Sigmoid colon (tissue), 7 donors: ENCODE measurements around the gene TLE7. TPM values are rescaled to one million over a fixed set of nuclear protein-coding genes. Genes with fewer than 3 reads are reported as not detected.
A peak's percentile ranks its signal among the peaks of the same experiment; 100 is the strongest.

Experiments used
- DNase-seq: peaks from one replicate; pipeline ENCODE4 v3.0.0-alpha.2; 2019
- H3K27ac ChIP-seq, 4 donors: fragments of 200-600 bp; sonication (generic); one replicate each; pipeline ENCODE4 v1.5.1; 2016 to 2019; ENCODE audit warnings: mild to moderate bottlenecking in 1 of 4
- H3K27me3 ChIP-seq, 3 donors: fragments of 200-600 bp; sonication (generic); one replicate each; pipeline ENCODE4 v1.5.1; 2019; ENCODE audit warnings: mild to moderate bottlenecking in 1 of 3
- H3K36me3 ChIP-seq, 4 donors: fragments of 200-600 bp; sonication (generic); one replicate each; pipeline ENCODE4 v1.5.1; 2016 to 2019
- H3K4me1 ChIP-seq, 4 donors: fragments of 200-600 bp; sonication (generic); one replicate each; pipeline ENCODE4 v1.5.1; 2017 to 2019
- H3K4me3 ChIP-seq, 4 donors: fragments of 200-600 bp; sonication (generic); one replicate each; pipeline ENCODE4 v1.5.1; 2017 to 2019; ENCODE audit warnings: mild to moderate bottlenecking in 2 of 4, moderate library complexity in 1 of 4
- H3K9me3 ChIP-seq, 4 donors: fragments of 200-600 bp in 3 of 4; sonication (generic) in 3 of 4; one replicate each; pipeline versions ENCODE4 v1.5.1 to v1.6.1; 2013 to 2019
- EP300 ChIP-seq, 4 donors: sonication (generic); formaldehyde crosslinking; IDR thresholded peaks; one replicate each; pipeline ENCODE4 v1.6.1; 2017; ENCODE audit warnings: antibody characterized with exemption in 4 of 4
- POLR2A ChIP-seq, 2 donors: fragments of 450-650 bp; IDR thresholded peaks; one replicate each; pipeline ENCODE4 v1.6.1; 2016; ENCODE audit warnings: antibody characterized with exemption in 2 of 2, mild to moderate bottlenecking in 2 of 2, moderate library complexity in 2 of 2
- POLR2AphosphoS5 ChIP-seq, 4 donors: sonication (generic); formaldehyde crosslinking; IDR thresholded peaks; one replicate each; pipeline ENCODE4 v1.6.1; 2017; ENCODE audit warnings: antibody characterized with exemption in 4 of 4
- WGBS, 2 donors: extraction: QIAGEN DNeasy Blood & Tissue Kit; methylation state at CpG; one replicate each; pipeline ENCODE4 v1.1.7; 2013; 5-methylcytosine and 5-hydroxymethylcytosine counted together
- intact Hi-C: fragments of 100-400 bp; cut with DNase I; formaldehyde crosslinking; loops from one replicate; pipeline ENCODE4 v1.15.1; 2023
- polyA plus RNA-seq, 3 donors: library from polyadenylated mRNA; stranded (reverse); fragments of 200-250 nt; gene quantifications; one replicate each; pipeline ENCODE4 v1.2.3, GENCODE V29; 2013
- total RNA-seq, 4 donors: library from RNA; depleted of rRNA; stranded (reverse); fragments of >200 nt; gene quantifications; one replicate each; pipeline ENCODE4 v1.1.0, GENCODE V29; 2016
- TF ChIP-seq, protein P1 (sequence below), 4 experiments: fragments of 450-650 bp in 3 of 4; fragments of 200-600 bp in 1 of 4; IDR thresholded peaks; one replicate each; pipeline ENCODE4 v1.5.1; 2016 to 2019; ENCODE audit warnings: antibody characterized with exemption in 4 of 4, mild to moderate bottlenecking in 3 of 4, moderate library complexity in 2 of 4
- donor health status: healthy with polysubstance abuse.
- donor health status: Bipolar disorder and iron deficiency.
- donor health status: healthy.

Gene TLE7
- total and polyA plus RNA-seq, 7 donors = not detected

DNA sequence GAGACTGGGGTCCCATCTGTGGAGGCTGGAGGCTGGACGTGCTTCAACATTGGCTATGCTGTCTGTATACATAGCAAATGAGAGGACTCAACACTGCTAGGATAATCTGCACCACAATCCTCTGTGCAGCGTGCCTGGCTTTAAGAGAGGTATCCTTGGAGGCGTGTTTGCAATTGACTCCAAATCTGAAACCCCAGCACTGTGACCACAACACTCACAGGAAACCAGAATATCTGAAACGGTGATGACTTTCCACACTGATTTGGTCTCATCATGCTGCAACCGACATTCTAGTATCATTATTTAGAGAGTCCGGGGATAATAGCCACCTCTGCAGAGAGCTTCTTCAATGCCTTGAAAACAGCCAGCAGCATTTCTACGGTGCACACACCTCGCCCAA is 35.1 kb downstream of the TLE7 start:
- H3K4me1 ChIP-seq = no peaks in the 10 kb centered on the region
- TF ChIP-seq POLR2A (IDR thresholded peaks at IDR 0.05) = no peak
- TF ChIP-seq, protein P1, sequence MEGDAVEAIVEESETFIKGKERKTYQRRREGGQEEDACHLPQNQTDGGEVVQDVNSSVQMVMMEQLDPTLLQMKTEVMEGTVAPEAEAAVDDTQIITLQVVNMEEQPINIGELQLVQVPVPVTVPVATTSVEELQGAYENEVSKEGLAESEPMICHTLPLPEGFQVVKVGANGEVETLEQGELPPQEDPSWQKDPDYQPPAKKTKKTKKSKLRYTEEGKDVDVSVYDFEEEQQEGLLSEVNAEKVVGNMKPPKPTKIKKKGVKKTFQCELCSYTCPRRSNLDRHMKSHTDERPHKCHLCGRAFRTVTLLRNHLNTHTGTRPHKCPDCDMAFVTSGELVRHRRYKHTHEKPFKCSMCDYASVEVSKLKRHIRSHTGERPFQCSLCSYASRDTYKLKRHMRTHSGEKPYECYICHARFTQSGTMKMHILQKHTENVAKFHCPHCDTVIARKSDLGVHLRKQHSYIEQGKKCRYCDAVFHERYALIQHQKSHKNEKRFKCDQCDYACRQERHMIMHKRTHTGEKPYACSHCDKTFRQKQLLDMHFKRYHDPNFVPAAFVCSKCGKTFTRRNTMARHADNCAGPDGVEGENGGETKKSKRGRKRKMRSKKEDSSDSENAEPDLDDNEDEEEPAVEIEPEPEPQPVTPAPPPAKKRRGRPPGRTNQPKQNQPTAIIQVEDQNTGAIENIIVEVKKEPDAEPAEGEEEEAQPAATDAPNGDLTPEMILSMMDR (IDR thresholded peaks at IDR 0.05) = no peak
- DNase-seq = no peak
- H3K4me3 ChIP-seq = no peak overlapping the region
- no peaks in the 10 kb centered on the region for H3K9me3 ChIP-seq
- no peak overlapping the region for H3K27ac ChIP-seq
- peaks cover 0 to 13% (median 0%) of the 10 kb centered on the region in 3 donors for H3K27me3 ChIP-seq
- intact Hi-C loops = no loop called here
- 61 to 67% methylated on average over 8 of the region's 8 CpGs for WGBS, 2 donors
- H3K36me3 ChIP-seq = no peaks in the 10 kb centered on the region

DNA sequence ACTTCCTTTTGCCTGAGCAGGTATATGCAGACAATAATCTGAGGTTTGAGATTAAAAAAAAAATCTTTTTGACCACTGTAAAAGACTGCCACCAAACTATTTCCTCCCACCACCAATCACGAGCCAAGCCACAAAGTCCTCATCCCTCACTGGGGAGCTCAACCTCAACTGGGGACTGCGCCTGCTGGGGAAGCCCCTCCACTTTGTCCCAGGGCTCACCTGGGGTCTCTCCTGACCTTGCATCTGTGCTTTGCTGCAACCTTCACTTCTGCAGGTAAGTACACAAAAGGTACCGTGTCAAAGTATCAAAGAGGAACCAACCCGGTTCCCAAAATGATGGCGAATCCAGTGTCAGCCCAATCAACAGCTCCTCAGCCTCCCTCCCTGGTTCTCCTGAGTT is 35.5 kb downstream of the TLE7 start:
- no peak for TF ChIP-seq POLR2AphosphoS5 (IDR thresholded peaks at IDR 0.05)
- no peak for TF ChIP-seq EP300 (IDR thresholded peaks at IDR 0.05)
- WGBS, 2 donors = 70 to 87% methylated on average over 5 of the region's 5 CpGs
- intact Hi-C loops = no loop called here

DNA sequence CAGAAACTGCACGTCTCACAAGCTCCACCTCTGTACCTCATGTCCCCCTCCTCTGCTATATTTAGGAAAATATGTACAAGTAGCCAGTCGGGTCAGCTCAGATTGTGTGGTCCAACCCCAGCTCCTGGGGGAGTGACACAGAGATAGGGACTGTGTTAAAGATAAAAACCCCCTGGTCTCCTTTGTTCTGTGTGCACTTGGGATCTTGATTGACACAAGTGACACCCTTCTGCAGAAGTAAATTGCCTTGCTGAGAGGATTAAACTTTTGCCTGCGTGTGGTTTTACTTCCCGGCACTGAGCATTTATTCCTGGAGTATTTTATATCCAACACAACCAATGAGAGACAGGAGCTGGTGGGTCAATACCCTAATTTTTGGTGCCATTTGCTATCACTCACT is 37.5 kb downstream of the TLE7 start:
- DNase-seq = no peak
- intact Hi-C loops = no loop called here
- WGBS, 2 donors = 77 to 78% methylated on average over 4 of the region's 4 CpGs

More for the DNA sequence above, 35.5 kb downstream of the TLE7 start:
- Histone ChIP-seq H3K4me3 (no peak overlapping the region), H3K27me3 (peaks cover 0 to 13% (median 0%) of the 10 kb centered on the region in 3 donors), H3K4me1 (no peaks in the 10 kb centered on the region), H3K27ac (no peak overlapping the region), H3K9me3 (no peaks in the 10 kb centered on the region), H3K36me3 (no peaks in the 10 kb centered on the region)
- DNase-seq = peak; percentile 8

DNA sequence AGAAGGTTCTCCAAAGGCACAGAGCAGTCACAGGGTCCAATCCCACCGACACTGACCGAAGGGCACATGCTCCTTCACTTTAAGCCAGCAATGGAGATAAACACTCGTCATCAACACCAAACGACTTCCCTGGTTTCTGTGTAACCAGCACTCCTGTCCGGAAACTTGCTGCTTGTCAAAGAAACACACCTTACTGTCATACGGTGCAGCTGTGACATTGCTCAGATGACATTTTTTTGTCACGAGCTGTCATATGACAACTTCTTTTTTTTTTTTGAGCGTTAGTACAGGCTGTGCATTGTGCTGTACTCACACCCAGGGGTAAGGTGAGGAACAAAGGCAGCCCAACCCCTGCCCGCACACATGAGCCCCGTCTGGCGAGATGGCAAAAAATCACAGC is 39.2 kb downstream of the TLE7 start:
- WGBS, 2 donors = 69 to 76% methylated on average over 11 of the region's 11 CpGs
- no peaks in the 10 kb centered on the region for H3K36me3 ChIP-seq
- H3K4me3 ChIP-seq = no peak overlapping the region
- H3K9me3 ChIP-seq = no peaks in the 10 kb centered on the region
- no peak for DNase-seq
- no peak overlapping the region for H3K27ac ChIP-seq
- TF ChIP-seq POLR2AphosphoS5 (IDR thresholded peaks at IDR 0.05) = no peak
- TF ChIP-seq, protein P1 (IDR thresholded peaks at IDR 0.05) = no peak
- no peak for TF ChIP-seq EP300 (IDR thresholded peaks at IDR 0.05)
- no peak for TF ChIP-seq POLR2A (IDR thresholded peaks at IDR 0.05)
- no peaks in the 10 kb centered on the region for H3K4me1 ChIP-seq
- intact Hi-C loops = no loop called here
- H3K27me3 ChIP-seq = peaks cover 0 to 3% (median 0%) of the 10 kb centered on the region in 3 donors

More for the DNA sequence above, 37.5 kb downstream of the TLE7 start:
- Histone ChIP-seq H3K27ac (no peak overlapping the region), H3K36me3 (no peaks in the 10 kb centered on the region), H3K4me3 (no peak overlapping the region), H3K27me3 (peaks cover 0 to 3% (median 0%) of the 10 kb centered on the region in 3 donors), H3K4me1 (no peaks in the 10 kb centered on the region), H3K9me3 (no peaks in the 10 kb centered on the region)
- TF ChIP-seq POLR2A (IDR thresholded peaks at IDR 0.05) = no peak
- TF ChIP-seq EP300 (IDR thresholded peaks at IDR 0.05) = no peak
- no peak for TF ChIP-seq POLR2AphosphoS5 (IDR thresholded peaks at IDR 0.05)
- TF ChIP-seq, protein P1 (IDR thresholded peaks at IDR 0.05) = no peak

DNA sequence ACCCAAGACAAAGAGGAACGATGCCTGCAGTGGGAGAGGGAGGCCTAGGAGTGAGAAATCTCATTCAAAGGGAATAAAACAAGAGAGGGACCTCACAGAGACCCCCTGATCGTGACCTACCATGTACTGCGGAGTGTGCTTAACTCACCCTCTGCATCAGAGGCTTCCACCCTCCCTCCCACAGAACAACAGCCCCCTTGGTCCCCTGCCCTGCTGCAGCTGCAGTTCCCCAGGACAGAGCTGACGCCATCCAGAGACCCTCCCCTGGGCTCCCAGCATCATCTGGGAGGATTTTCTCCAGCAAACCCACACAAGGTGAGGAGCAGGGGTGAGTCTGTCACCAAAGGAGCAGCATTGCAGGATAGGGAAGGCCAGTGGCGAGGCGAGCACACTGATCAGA is 39.8 kb downstream of the TLE7 start:
- Histone ChIP-seq H3K27me3 (peaks cover 0 to 3% (median 0%) of the 10 kb centered on the region in 3 donors), H3K4me3 (no peak overlapping the region), H3K27ac (no peak overlapping the region), H3K4me1 (no peaks in the 10 kb centered on the region), H3K36me3 (no peaks in the 10 kb centered on the region), H3K9me3 (no peaks in the 10 kb centered on the region)
- TF ChIP-seq POLR2A (IDR thresholded peaks at IDR 0.05) (no peak), EP300 (IDR thresholded peaks at IDR 0.05) (no peak), POLR2AphosphoS5 (IDR thresholded peaks at IDR 0.05) (no peak)
- TF ChIP-seq, protein P1 (IDR thresholded peaks at IDR 0.05) = no peak
- intact Hi-C loops = no loop called here
- WGBS, 2 donors = 69 to 73% methylated on average over 6 of the region's 6 CpGs
- DNase-seq = no peak
